Liver (tissue), 3 donors: ENCODE results near the gene PYGM.

Experiments used
- CTCF ChIP-seq: fragments of 150-350 bp; IDR thresholded peaks from 2 replicates; pipeline ENCODE4 v1.5.1; 2017; ENCODE audit warnings: improper control_type of control experiment, low read depth, low read length; ENCODE audit not compliant: missing input control
- RAD21 ChIP-seq, 2 donors: IDR thresholded peaks; 2 replicates each; pipeline ENCODE4 v1.6.1; 2016; ENCODE audit warnings: antibody characterized with exemption in 2 of 2, mild to moderate bottlenecking in 2 of 2
- REST ChIP-seq: IDR thresholded peaks from 2 replicates; pipeline ENCODE4 v1.6.1; 2016; ENCODE audit warnings: antibody characterized with exemption, mild to moderate bottlenecking
- donor health status: healthy.
- donor health status: healthy.

GRCh38 chr11:64759722-64760719 is at the start of gene PYGM:
- no peak for TF ChIP-seq RAD21 (IDR thresholded peaks at IDR 0.05)
- TF ChIP-seq CTCF, result no peak
- no peak for TF ChIP-seq REST
